OCI-M2 (cell line): Measurements from ENCODE around the gene NFATC3.

ENCODE experiments used
- DNase-seq: peaks from one replicate; lab custom pipeline; 2025; ENCODE audit not compliant: unreplicated experiment; lab: John Stamatoyannopoulos, UW

The NFATC3 gene

DNA sequence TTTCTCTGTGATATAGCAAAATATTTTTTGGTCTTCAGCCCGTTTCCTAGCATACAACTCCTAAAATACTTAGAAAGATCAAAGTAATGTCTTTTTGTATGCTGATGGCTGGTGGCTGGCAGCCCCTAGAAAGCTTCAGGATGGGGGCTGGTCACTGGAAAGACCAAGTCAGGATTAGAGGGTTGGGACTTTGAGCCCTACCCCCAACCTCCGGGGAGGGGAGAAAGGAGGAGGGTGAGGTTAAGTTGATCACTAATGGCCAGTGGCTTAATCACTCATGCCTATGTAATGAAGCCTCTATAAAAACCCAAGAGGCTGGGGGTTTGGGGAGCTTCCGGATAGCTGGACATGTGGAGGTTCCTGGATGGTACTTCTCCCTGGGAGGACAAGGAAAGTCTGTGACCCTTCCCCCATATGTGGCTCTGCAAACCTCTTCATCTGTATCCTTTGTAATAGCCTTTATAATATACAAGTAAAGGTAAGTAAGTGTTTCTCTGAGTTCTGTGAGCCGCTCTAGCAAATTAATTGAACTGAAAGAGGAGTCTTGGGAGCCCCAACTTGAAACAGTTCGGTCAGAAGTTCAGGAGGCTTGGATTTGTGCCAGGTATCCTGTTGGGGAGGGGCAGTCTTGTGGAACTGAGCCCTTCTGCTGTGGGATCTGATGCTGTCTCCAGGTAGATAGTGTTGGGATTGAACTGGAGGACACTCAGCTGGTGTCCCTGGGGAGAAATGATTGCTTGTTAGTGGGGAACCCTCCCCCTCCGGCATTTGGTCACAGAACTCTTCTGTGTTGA is 182.6 kb downstream of the NFATC3 start:
- DNase-seq, result no peak

DNA sequence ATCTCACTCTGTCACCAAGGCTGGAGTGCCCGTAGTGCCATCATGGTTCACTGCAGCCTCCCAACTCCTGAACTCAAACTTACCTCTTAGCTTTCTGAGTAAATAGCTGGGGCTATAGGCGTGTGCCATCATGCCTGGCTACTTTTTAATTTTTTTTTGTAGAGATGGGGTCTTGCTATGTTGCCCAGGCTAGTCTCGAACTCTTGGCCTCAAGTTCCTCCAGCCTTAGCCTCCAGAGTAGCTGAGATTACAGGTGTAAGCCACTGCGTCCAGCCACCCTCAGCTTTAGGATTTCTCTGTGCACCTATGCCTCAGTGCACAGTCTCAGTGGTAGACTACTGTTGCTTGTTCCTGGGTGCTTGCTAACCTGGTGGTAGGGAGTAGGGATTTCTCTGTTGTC is 184.6 kb downstream of the NFATC3 start:
- DNase-seq, result no peak

DNA sequence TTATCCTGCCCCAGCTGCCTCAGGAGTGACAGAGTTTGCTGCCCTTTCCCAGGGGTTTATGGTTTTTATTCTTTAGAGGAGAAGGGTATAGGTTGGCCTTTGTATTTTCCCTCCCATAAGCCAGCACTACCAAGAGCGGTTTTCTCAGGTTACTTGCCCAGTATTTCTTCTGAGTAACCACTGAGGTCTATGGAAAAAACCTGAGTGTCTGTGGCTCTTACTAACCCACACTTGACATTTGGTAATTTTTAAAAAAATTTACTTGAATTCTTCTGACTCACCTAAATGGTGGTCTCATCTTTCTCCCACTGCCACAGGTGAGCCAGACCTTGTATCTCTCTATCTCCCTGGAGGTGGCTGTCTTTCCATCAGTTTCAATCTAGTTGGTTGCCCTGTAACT is 185.2 kb downstream of the NFATC3 start:
- DNase-seq, result no peak

DNA sequence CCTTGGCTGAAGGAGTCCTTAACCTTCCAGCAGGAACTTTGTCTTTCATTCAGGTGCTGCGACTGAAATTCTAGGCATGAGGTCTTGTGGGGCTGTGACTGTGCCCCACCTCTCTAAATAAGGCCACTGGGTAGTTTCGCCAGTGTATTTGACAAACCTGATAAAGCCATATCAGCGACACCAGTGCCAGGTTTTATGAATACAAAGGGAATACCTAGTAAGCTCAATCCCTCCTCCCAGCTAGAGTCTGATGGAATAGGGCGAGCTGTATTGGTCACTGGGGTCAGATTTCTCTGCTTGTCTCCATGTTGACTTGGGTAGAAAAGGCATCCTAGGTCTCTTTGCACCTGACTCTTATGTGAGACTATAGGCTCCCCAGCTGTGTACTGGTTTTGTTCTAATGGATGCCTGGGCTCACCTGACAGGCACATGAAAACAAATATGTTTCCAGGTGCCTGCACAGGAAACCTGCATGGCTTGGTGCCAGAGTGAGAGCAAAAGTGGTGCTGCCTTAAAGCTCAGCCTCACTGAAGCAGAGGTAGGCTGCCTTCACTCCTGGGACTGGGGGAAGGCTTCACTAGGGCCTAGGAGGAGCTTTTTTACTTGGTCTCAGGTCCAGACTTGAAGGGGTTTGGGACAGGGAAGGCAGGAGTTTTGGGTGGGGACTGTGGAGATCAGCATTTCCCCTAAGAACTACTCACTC is 187.5 kb downstream of the NFATC3 start:
- DNase-seq, result no peak

DNA sequence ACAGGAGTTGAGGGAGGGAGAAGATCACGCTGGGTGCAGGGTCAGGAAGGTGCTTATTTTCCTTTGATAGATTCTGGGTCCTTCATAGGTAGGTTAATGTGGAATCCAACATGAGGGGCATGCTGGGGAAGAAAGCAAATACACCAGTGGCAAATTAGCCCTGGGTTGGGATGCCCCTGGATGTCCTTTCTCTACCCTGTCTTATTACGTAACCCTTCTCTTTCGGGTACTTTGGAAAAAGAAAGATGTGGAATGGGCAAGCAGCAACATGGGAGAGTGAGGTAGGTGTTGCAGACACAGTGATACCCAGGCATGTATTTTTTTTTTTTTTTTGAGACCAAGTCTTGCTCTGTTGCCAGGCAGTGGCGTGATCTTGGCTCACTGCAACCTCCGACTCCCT is 188.3 kb downstream of the NFATC3 start:
- DNase-seq, result no peak

DNA sequence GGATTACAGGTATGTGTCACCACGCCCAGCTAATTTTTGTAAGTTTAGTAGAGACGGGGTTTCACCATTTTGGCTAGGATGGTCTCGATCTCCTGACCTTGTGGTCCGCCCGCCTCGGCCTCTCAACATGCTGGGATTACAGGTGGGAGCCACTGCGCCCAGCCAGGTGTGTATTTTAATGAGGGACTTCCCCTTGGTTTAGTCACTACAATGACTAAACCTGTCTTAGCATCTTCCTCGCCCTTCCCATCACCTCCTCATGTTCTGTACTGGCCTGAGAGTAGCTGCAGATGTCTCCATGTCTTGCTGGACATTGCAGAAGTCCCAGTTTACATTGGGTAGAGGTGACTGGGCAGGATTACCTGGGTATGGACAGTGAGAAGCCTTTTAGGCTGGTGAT is 188.7 kb downstream of the NFATC3 start:
- DNase-seq, result no peak

DNA sequence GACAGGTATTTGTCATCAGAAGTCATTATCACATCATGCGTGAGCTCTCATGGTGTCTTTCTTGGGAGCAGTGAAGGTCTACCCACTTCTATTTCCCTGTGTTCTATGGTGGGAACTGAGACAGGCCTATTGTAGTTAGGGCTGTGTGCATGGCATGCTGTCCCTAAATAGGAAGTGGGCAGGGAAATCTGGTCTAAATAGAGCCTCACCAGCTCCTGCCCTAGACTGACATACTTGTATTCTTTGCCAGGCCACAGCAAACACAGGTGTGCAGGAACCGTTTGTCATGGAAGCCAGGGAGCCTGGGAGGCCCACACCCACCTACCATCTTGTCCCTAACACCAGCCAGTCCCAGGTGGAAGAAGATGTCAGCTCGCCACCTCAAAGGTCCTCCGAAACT is 189.3 kb downstream of the NFATC3 start:
- no peak for DNase-seq

DNA sequence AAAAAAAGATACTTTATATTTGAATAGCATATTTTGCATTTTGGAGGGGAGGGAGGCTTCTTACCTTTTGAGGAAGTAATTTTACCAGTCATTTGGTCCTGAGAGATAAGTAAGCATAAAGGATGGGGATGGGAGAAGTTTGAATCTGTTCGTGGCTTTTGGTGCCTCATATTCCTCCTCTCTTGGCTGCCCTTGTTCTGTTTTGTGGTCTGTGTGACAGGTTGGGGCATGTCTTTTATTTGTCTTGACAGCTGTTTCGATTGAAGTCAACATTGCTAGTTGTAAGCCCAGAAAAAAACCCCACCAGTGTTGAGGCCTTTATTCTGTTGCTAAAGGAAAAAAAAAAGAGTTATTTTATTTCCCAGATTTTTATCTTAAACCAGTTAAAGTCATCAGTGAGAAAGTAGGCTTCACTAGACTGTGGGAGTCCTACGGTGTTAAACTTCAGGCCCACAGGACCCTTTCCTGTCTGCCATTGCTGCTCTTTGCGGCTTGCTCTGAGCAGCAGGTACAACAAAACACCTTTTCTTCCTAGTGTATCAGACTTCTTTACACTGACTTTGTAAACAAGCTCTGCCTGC is 190.5 kb downstream of the NFATC3 start:
- no peak for DNase-seq

DNA sequence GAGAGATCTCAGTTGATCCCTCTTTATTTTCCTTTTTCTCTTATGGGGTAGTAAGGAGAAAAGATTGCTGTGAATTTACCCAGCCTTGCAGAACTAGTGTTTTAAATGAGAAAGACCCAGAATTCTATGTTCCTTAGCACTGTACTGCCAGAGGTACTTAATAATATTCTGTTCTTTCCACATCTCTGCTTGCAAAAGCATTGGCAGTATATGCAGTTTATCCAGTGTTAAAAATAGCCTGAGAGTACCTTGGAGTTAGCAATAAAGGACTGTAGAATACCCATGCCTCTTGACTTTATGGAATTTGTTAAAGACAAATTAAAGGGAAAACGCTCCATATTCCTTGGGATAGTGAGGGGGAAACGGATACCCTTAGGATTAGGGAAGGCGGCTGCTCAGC is 191.1 kb downstream of the NFATC3 start:
- DNase-seq, result no peak
